Measurements from ENCODE around the gene GAA. TPM values are rescaled to one million over a fixed set of nuclear protein-coding genes. Genes with fewer than 3 reads are reported as not detected.

Gene GAA
- total RNA-seq, 1 donor from 2014 or later = 19.6 TPM

GRCh38 chr17:80123791-80124190 lies 22.4 kb downstream of the GAA start:
- Mint-ChIP-seq H3K36me3 (ENCODE audit: low read depth) (peaks cover 2% of the 10 kb centered on the region), H3K4me1 (no peaks in the 10 kb centered on the region), H3K9me3 (no peaks in the 10 kb centered on the region), H3K27me3 (peaks cover 6% of the 10 kb centered on the region), H3K4me3 (no peak overlapping the region), H3K27ac (no peak overlapping the region)
- intact Hi-C loops (cut with micrococcal nuclease) = no loop called here
- no peak for ATAC-seq (ENCODE audit: low read depth)
- DNase-seq = no peak
- TF ChIP-seq CTCF (IDR thresholded peaks at IDR 0.05) = no peak
- POLR2A ChIA-PET = no interaction called here
- CTCF ChIA-PET = no interaction called here

DNA sequence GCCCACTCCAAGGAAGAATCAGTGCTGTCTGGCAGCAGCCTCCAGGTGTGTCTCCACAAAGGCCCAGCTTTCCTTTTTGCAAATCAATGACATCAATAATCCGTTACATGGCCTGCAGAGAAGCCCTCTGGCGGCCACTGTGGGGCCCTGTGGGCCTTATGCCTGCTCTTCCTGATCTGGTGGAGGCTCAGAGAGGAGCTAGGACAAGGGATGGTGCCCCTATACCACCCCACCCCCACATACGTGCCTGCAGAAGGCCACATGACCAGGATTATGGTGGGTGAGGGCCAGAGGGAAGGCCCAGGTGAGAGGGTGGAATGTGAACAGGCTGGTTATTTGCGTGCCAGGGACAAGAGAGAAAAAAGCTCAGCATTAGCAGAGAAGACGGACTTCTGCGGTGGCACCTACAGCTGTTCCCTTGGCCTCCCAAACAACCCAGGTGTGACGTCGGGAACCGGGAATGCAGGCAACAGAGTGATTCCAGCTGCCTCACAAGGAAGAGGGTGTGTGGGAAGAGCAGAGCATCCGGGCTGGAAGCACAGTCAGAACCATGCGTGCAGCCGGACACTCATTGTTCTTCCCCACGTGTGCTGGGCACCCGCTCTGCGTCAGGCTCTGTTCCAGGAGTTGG lies 23.1 kb downstream of the GAA start:
- ATAC-seq (ENCODE audit: low read depth) = no peak
- peak; percentile 12 for DNase-seq
- TF ChIP-seq CTCF (IDR thresholded peaks at IDR 0.05) = no peak
- Mint-ChIP-seq H3K9me3 (no peaks in the 10 kb centered on the region), H3K36me3 (ENCODE audit: low read depth) (no peaks in the 10 kb centered on the region), H3K27ac (no peak overlapping the region), H3K4me3 (no peak overlapping the region), H3K4me1 (no peaks in the 10 kb centered on the region), H3K27me3 (peaks cover 6% of the 10 kb centered on the region)
- intact Hi-C loops (cut with micrococcal nuclease) = no loop called here
- ChIA-PET CTCF (no interaction called here), POLR2A (no interaction called here)

GRCh38 chr17:80125656-80126448 lies 24.5 kb downstream of the GAA start:
- intact Hi-C loops (cut with micrococcal nuclease) = no loop called here
- ChIA-PET POLR2A (no interaction called here), CTCF (no interaction called here)
- H3K4me3 Mint-ChIP-seq = no peak overlapping the region
- H3K4me1 Mint-ChIP-seq = no peaks in the 10 kb centered on the region
- peaks cover 6% of the 10 kb centered on the region for H3K27me3 Mint-ChIP-seq
- no peak for TF ChIP-seq CTCF (IDR thresholded peaks at IDR 0.05)
- H3K9me3 Mint-ChIP-seq = no peaks in the 10 kb centered on the region
- ATAC-seq (ENCODE audit: low read depth) (no peak), DNase-seq (no peak)
- H3K27ac Mint-ChIP-seq = no peak overlapping the region
- no peaks in the 10 kb centered on the region for H3K36me3 Mint-ChIP-seq (ENCODE audit: low read depth)

DNA sequence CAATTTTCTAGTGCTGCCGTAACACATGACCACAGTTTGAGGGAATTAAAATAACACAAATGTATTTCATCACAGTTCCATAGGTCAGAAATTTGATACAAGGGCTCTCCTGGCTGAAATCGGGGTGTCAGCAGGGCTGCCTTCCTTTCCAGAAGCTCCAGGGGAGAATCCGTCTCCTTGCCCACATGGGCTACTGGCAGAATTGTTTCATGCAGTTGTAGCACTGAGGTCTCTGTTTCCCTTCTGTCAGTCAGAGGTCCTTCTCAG lies 25.0 kb downstream of the GAA start:
- CTCF ChIA-PET = no interaction called here
- Mint-ChIP-seq H3K27ac (no peak overlapping the region), H3K27me3 (peaks cover 6% of the 10 kb centered on the region), H3K9me3 (no peaks in the 10 kb centered on the region), H3K36me3 (ENCODE audit: low read depth) (no peaks in the 10 kb centered on the region), H3K4me1 (no peaks in the 10 kb centered on the region), H3K4me3 (no peak overlapping the region)
- DNase-seq (no peak), ATAC-seq (ENCODE audit: low read depth) (no peak)
- POLR2A ChIA-PET = no interaction called here
- intact Hi-C loops (cut with micrococcal nuclease) = no loop called here
- no peak for TF ChIP-seq CTCF (IDR thresholded peaks at IDR 0.05)

GRCh38 chr17:80129006-80129565 lies 27.7 kb downstream of the GAA start:
- Mint-ChIP-seq H3K9me3 (no peaks in the 10 kb centered on the region), H3K36me3 (ENCODE audit: low read depth) (peaks cover 16% of the 10 kb centered on the region), H3K27ac (no peak overlapping the region), H3K4me1 (no peaks in the 10 kb centered on the region), H3K4me3 (no peak overlapping the region), H3K27me3 (peaks cover 6% of the 10 kb centered on the region)
- POLR2A ChIA-PET = no interaction called here
- no peak for TF ChIP-seq CTCF (IDR thresholded peaks at IDR 0.05)
- CTCF ChIA-PET = no interaction called here
- no peak for ATAC-seq (ENCODE audit: low read depth)
- DNase-seq = no peak
- intact Hi-C loops (cut with micrococcal nuclease) = no loop called here

All from activated B cell treated with CpG ODN at 0.5 μM for 24 hours (primary cell).